Natural killer cell (primary cell): Measurements from ENCODE around the gene MORN1. TPM values are rescaled to one million over a fixed set of nuclear protein-coding genes. Genes with fewer than 3 reads are reported as not detected.
"Not testable (repeated sequence)": the region's sequence is repeated elsewhere in the genome, so short reads cannot be mapped to it uniquely, and the experiment has no call there.

Experiments
- ATAC-seq, 3 donors: fragments of 150-1000 bp in 2 of 3; fragments of 200-7000 bp in 1 of 3; cut with Tn5 transposase; 1 replicate in 1 of 3; 2 replicates in 2 of 3; pipeline ENCODE4 v1.10.0; 2021; ENCODE audit warnings: mild to moderate bottlenecking in 2 of 3, moderate library complexity in 2 of 3
- DNase-seq, 2 donors: peaks; one replicate each; pipeline versions ENCODE4 v3.0.0 to v3.0.0-alpha.2; 2013 to 2021; ENCODE audit warnings: mixed read lengths in 1 of 2
- H3K27ac ChIP-seq: one replicate; pipeline ENCODE4 v1.5.1; 2013; ENCODE audit warnings: mild to moderate bottlenecking, low read length
- H3K27me3 ChIP-seq: one replicate; pipeline ENCODE4 v1.6.1; 2013; ENCODE audit warnings: low read length; ENCODE audit not compliant: control insufficient read depth, insufficient read depth
- H3K36me3 ChIP-seq: one replicate; pipeline ENCODE4 v1.6.1; 2013; ENCODE audit warnings: low read length; ENCODE audit not compliant: control insufficient read depth, insufficient read depth
- H3K4me1 ChIP-seq: one replicate; pipeline ENCODE4 v1.6.1; 2013; ENCODE audit warnings: low read length; ENCODE audit not compliant: control insufficient read depth, insufficient read depth
- H3K4me3 ChIP-seq: one replicate; pipeline ENCODE4 v1.5.1; 2013; ENCODE audit warnings: low read length
- H3K9me3 ChIP-seq: one replicate; pipeline ENCODE4 v1.6.1; 2013; ENCODE audit warnings: low read length; ENCODE audit not compliant: control insufficient read depth, insufficient read depth
- H3K27ac Mint-ChIP-seq, 2 donors: one replicate each; pipeline ENCODE4 v1.8.0; 2022; ENCODE audit warnings: mild to moderate bottlenecking in 2 of 2, mixed read lengths in 2 of 2, moderate library complexity in 1 of 2
- H3K27me3 Mint-ChIP-seq, 2 donors: one replicate each; pipeline ENCODE4 v1.8.0; 2022; ENCODE audit warnings: low read depth in 2 of 2, mixed read lengths in 2 of 2
- H3K36me3 Mint-ChIP-seq: one replicate; pipeline ENCODE4 v1.8.0; 2022; ENCODE audit warnings: mixed read lengths
- H3K4me1 Mint-ChIP-seq, 2 donors: one replicate each; pipeline ENCODE4 v1.8.0; 2022; ENCODE audit warnings: mixed read lengths in 2 of 2
- H3K4me3 Mint-ChIP-seq: one replicate; pipeline ENCODE4 v1.8.0; 2022; ENCODE audit warnings: mild to moderate bottlenecking, moderate library complexity, mixed read lengths
- H3K9me3 Mint-ChIP-seq, 2 donors: one replicate each; pipeline ENCODE4 v1.8.0; 2022; ENCODE audit warnings: mixed read lengths in 2 of 2
- CTCF ChIP-seq: fragments of 200-600 bp; IDR thresholded peaks from one replicate; pipeline ENCODE4 v1.8.0; 2022; ENCODE audit warnings: antibody characterized with exemption
- WGBS: methylation state at CpG from one replicate; pipeline ENCODE4 v1.1.7; 2013; ENCODE audit warnings: missing lambda C conversion rate; ENCODE audit not compliant: insufficient coverage; 5-methylcytosine and 5-hydroxymethylcytosine counted together
- intact Hi-C: fragments of 100-400 bp; cut with micrococcal nuclease; formaldehyde crosslinking; loops from one replicate; pipeline ENCODE4 v1.14.2; 2022
- total RNA-seq, 4 donors: library from RNA; stranded (reverse); fragments of 120-200 nt in 1 of 4; gene quantifications; one replicate each; pipeline versions ENCODE4 v1.2.3 to v1.2.4, GENCODE V29; 2013 to 2022

MORN1 gene
- total RNA-seq, 3 donors from 2014 or later (not counting 1 experiment from before 2014, with no cell fraction given): 8.0 to 9.3 (median 8.8) TPM

- Mint-ChIP-seq H3K36me3 (no peaks in the 10 kb centered on the region), H3K27me3 (no peaks in the 10 kb centered on the region), H3K4me1 (peaks cover 49 to 71% of the 10 kb centered on the region in 2 donors), H3K27ac (peak overlapping the region in 1 of 2 donors; percentile 45), H3K4me3 (no peak overlapping the region), H3K9me3 (no peaks in the 10 kb centered on the region)
- Histone ChIP-seq H3K4me1 (peaks cover 69% of the 10 kb centered on the region), H3K36me3 (no peaks in the 10 kb centered on the region), H3K4me3 (no peak overlapping the region), H3K27ac (no peak overlapping the region), H3K27me3 (no peaks in the 10 kb centered on the region), H3K9me3 (no peaks in the 10 kb centered on the region)
- TF ChIP-seq CTCF: no peak
- intact Hi-C loops: no loop called here
- DNase-seq (no peak), ATAC-seq (no peak)
- 97% methylated on average over 35 of the region's 35 CpGs for WGBS
Observed at GRCh38 chr1:2297246-2298011, 93.9 kb downstream of the MORN1 start.

GRCh38 chr1:2296614-2297013 is 94.7 kb downstream of the MORN1 start:
- WGBS: 91% methylated on average over 18 of the region's 18 CpGs
- Mint-ChIP-seq H3K9me3 (no peaks in the 10 kb centered on the region), H3K27ac (peak overlapping the region in 1 of 2 donors; percentile 45), H3K36me3 (no peaks in the 10 kb centered on the region), H3K4me3 (no peak overlapping the region), H3K27me3 (no peaks in the 10 kb centered on the region), H3K4me1 (peaks cover 56 to 76% of the 10 kb centered on the region in 2 donors)
- TF ChIP-seq CTCF: no peak
- no peak for DNase-seq
- ATAC-seq: no peak
- Histone ChIP-seq H3K9me3 (no peaks in the 10 kb centered on the region), H3K27ac (no peak overlapping the region), H3K4me1 (peaks cover 69% of the 10 kb centered on the region), H3K4me3 (no peak overlapping the region), H3K27me3 (no peaks in the 10 kb centered on the region), H3K36me3 (no peaks in the 10 kb centered on the region)
- intact Hi-C loops: no loop called here

GRCh38 chr1:2296211-2296610 is 95.1 kb downstream of the MORN1 start:
- H3K9me3 ChIP-seq, H3K4me3 Mint-ChIP-seq, H3K9me3 Mint-ChIP-seq, intact Hi-C loops, H3K27ac ChIP-seq, H3K36me3 Mint-ChIP-seq, H3K27me3 Mint-ChIP-seq, H3K4me3 ChIP-seq, ATAC-seq, H3K36me3 ChIP-seq, H3K27me3 ChIP-seq: not testable (repeated sequence)
- 98% methylated on average over 9 of the region's 9 CpGs for WGBS
- H3K4me1 Mint-ChIP-seq: peaks cover 56 to 76% of the 10 kb centered on the region in 2 donors
- peak overlapping the region in 1 of 2 donors; percentile 45 for H3K27ac Mint-ChIP-seq
- peak in 1 of 2 donors; percentile 51 for DNase-seq
- H3K4me1 ChIP-seq: peaks cover 69% of the 10 kb centered on the region

GRCh38 chr1:2295526-2295925 is 95.8 kb downstream of the MORN1 start:
- Histone ChIP-seq H3K27ac (no peak overlapping the region), H3K36me3 (no peaks in the 10 kb centered on the region), H3K27me3 (no peaks in the 10 kb centered on the region), H3K4me1 (peaks cover 69% of the 10 kb centered on the region), H3K9me3 (no peaks in the 10 kb centered on the region), H3K4me3 (no peak overlapping the region)
- Mint-ChIP-seq H3K4me3 (no peak overlapping the region), H3K9me3 (no peaks in the 10 kb centered on the region), H3K27me3 (no peaks in the 10 kb centered on the region), H3K4me1 (peaks cover 59 to 76% of the 10 kb centered on the region in 2 donors), H3K36me3 (no peaks in the 10 kb centered on the region), H3K27ac (peak overlapping the region in 1 of 2 donors; percentile 45)
- TF ChIP-seq CTCF: no peak
- WGBS: 90% methylated on average over 13 of the region's 13 CpGs
- DNase-seq: no peak
- no peak for ATAC-seq
- intact Hi-C loops: no loop called here
